HepG2 (cell line): ENCODE measurements around the gene GJC2. TPM values are rescaled to one million over a fixed set of nuclear protein-coding genes. Genes with fewer than 3 reads are reported as not detected.
A peak's percentile ranks its signal among the peaks of the same experiment; 100 is the strongest.

Experiments used
- ATAC-seq: fragments of 200-7000 bp; cut with Tn5 transposase; 3 replicates; pipeline ENCODE4 v1.9.1; 2020; ENCODE audit warnings: mild to moderate bottlenecking, moderate library complexity
- BruUV-seq: library from RNA; stranded (reverse); fragments of 400-500 nt; replicated peaks from 2 replicates; lab custom pipeline; 2021; lab: Mats Ljungman, UMichigan
- CTCF ChIA-PET: fragments of 300-600 bp; formaldehyde crosslinking; extraction: SDS; loops from one replicate; lab custom pipeline; 2021; ENCODE audit warnings: low total read pairs, inconsistent platforms, low intra/inter-chr PET ratio; lab: Yijun Ruan, JAX
- POLR2A ChIA-PET: fragments of 350-600 bp; sonication (Branson Sonifier 250); formaldehyde crosslinking; loops from one replicate; lab custom pipeline; 2020; ENCODE audit warnings: antibody characterized with exemption, inconsistent platforms; lab: Yijun Ruan, JAX
- DNase-seq: peaks from one replicate; pipeline ENCODE4 v3.0.0-alpha.2; 2015; ENCODE audit warnings: low spot score
- FAIRE-seq: peaks from 3 replicates; lab custom pipeline; 2011; peaks lifted over from hg19 to GRCh38; lab: Jason Lieb, UNC
- H2AFZ ChIP-seq: one replicate; pipeline ENCODE4 v1.6.1; 2011; ENCODE audit warnings: low read length, inconsistent platforms
- H3K27ac ChIP-seq: fragments of 300-600 bp; 3 replicates; pipeline ENCODE4 v1.8.0; 2011; ENCODE audit warnings: mixed run types, mild to moderate bottlenecking, mixed read lengths, low read length, inconsistent platforms; ENCODE audit not compliant: insufficient read depth; ENCODE audit errors: extremely low read length
- H3K27me3 ChIP-seq, 2 experiments: fragments of 200-600 bp in 1 of 2; 2 replicates in 1 of 2; 3 replicates in 1 of 2; pipeline versions ENCODE4 v1.6.0 to v1.8.0; 2011; ENCODE audit warnings: low read length in 2 of 2, mild to moderate bottlenecking in 2 of 2, moderate library complexity in 2 of 2, inconsistent platforms in 1 of 2; ENCODE audit not compliant: insufficient read depth in 2 of 2, control insufficient read depth in 1 of 2
- H3K36me3 ChIP-seq, 2 experiments: fragments of 200-600 bp in 1 of 2; replicated peaks in 1 of 2; 2 replicates in 1 of 2; 3 replicates in 1 of 2; pipeline versions ENCODE4 v1.5.1 to v1.8.0; 2011; ENCODE audit warnings: low read length in 2 of 2, inconsistent platforms in 1 of 2; ENCODE audit not compliant: insufficient read depth in 2 of 2, control insufficient read depth in 1 of 2
- H3K4me1 ChIP-seq: 2 replicates; pipeline ENCODE4 v1.5.1; 2012; ENCODE audit warnings: low read length, inconsistent platforms; ENCODE audit not compliant: insufficient read depth
- H3K4me2 ChIP-seq: 2 replicates; pipeline ENCODE4 v1.6.0; 2011; ENCODE audit warnings: low read depth, low read length, inconsistent platforms
- H3K4me3 ChIP-seq, 3 experiments: fragments of 200-600 bp in 1 of 3; sonication (generic), shearing (Covaris generic) in 1 of 3; replicated peaks in 1 of 3; 2 replicates each; pipeline ENCODE4 v1.5.1; 2011 to 2016; ENCODE audit warnings: low read length in 3 of 3, inconsistent platforms in 2 of 3, low read depth in 2 of 3, mild to moderate bottlenecking in 2 of 3, control low read depth in 1 of 3, mixed read lengths in 1 of 3; ENCODE audit not compliant: insufficient read depth in 1 of 3
- H3K79me2 ChIP-seq: one replicate; pipeline ENCODE4 v1.6.1; 2011; ENCODE audit warnings: low read length, inconsistent platforms; ENCODE audit not compliant: insufficient read depth
- H3K9ac ChIP-seq: 2 replicates; pipeline ENCODE4 v1.6.0; 2011; ENCODE audit warnings: mild to moderate bottlenecking, low read depth, low read length, inconsistent platforms; ENCODE audit not compliant: insufficient read depth
- H3K9me3 ChIP-seq: 2 replicates; pipeline ENCODE4 v1.5.1; 2012; ENCODE audit warnings: mild to moderate bottlenecking, low read length
- H4K20me1 ChIP-seq: 2 replicates; pipeline ENCODE4 v1.6.0; 2011; ENCODE audit warnings: inconsistent platforms, mild to moderate bottlenecking, low read length, moderate library complexity; ENCODE audit not compliant: insufficient read depth
- ATF6 ChIP-seq: sonication (generic); formaldehyde crosslinking; conservative IDR thresholded peaks from 2 replicates; pipeline ENCODE4 v1.4.0; 2020; ENCODE audit warnings: missing genetic modification reagents
- BHLHE40 ChIP-seq: IDR thresholded peaks from 2 replicates; pipeline ENCODE4 v1.6.1; 2011; ENCODE audit warnings: low read length, improper control_type of control experiment
- CENPT ChIP-seq: sonication (generic); formaldehyde crosslinking; IDR thresholded peaks from 2 replicates; pipeline ENCODE4 v1.8.0; 2022; ENCODE audit warnings: low read depth, mild to moderate bottlenecking, moderate library complexity, missing genetic modification reagents
- HNF4G ChIP-seq, 2 experiments: sonication (generic) in 1 of 2; formaldehyde crosslinking in 1 of 2; IDR thresholded peaks; 2 replicates each; pipeline versions ENCODE4 v1.4.0 to v1.6.1; 2011 to 2020; ENCODE audit warnings: borderline replicate concordance in 2 of 2, low read depth in 2 of 2, mild to moderate bottlenecking in 2 of 2, low read length in 1 of 2, missing genetic modification reagents in 1 of 2, moderate library complexity in 1 of 2
- HNRNPL ChIP-seq: fragments of 200-400 bp; formaldehyde crosslinking; IDR thresholded peaks from 2 replicates; pipeline ENCODE4 v1.6.1; 2017; ENCODE audit warnings: mild to moderate bottlenecking, low read depth, low read length
- RBFOX2 ChIP-seq: fragments of 200-400 bp; formaldehyde crosslinking; IDR thresholded peaks from 2 replicates; pipeline ENCODE4 v1.6.1; 2017; ENCODE audit warnings: low read depth, mild to moderate bottlenecking, low read length
- RNF219 ChIP-seq: sonication (generic); formaldehyde crosslinking; IDR thresholded peaks from 2 replicates; pipeline ENCODE4 v1.5.0; 2020; ENCODE audit warnings: mild to moderate bottlenecking, missing genetic modification reagents
- SAP130 ChIP-seq: IDR thresholded peaks from 2 replicates; pipeline ENCODE4 v1.6.1; 2016; ENCODE audit warnings: low read depth
- SMAD1 ChIP-seq: sonication (generic); formaldehyde crosslinking; IDR thresholded peaks from 2 replicates; pipeline ENCODE4 v1.4.0; 2020; ENCODE audit warnings: missing genetic modification reagents, low read depth, mild to moderate bottlenecking, borderline replicate concordance
- SOX5 ChIP-seq: IDR thresholded peaks from 2 replicates; pipeline ENCODE4 v1.6.1; 2016; ENCODE audit warnings: borderline replicate concordance
- ZBTB33 ChIP-seq: sonication (generic); formaldehyde crosslinking; IDR thresholded peaks from 2 replicates; pipeline ENCODE4 v1.4.0; 2020; ENCODE audit warnings: missing genetic modification reagents
- ZNF207 ChIP-seq: fragments of 450-650 bp; IDR thresholded peaks from 2 replicates; pipeline ENCODE4 v1.6.1; 2016; ENCODE audit warnings: antibody characterized with exemption, borderline replicate concordance
- WGBS: methylation state at CpG from one replicate; pipeline ENCODE4 v1.1.6; 2017; ENCODE audit warnings: low lambda C conversion rate; 5-methylcytosine and 5-hydroxymethylcytosine counted together
- in situ Hi-C: cut with HindIII; loops from 2 replicates; pipeline ENCODE4 v1.10.0; 2017; ENCODE audit warnings: low pct_unique_long_range_greater_than_20kb; ENCODE audit not compliant: extremely low pct_ligation_motif_present
- intact Hi-C: fragments of 100-400 bp; cut with micrococcal nuclease; formaldehyde crosslinking; loops from one replicate; pipeline ENCODE4 v1.10.0; 2022; ENCODE audit not compliant: unreplicated experiment
- polyA plus RNA-seq, 8 experiments: library from polyadenylated mRNA; depleted of rRNA in 3 of 8; stranded (reverse) in 7 of 8; unstranded in 1 of 8; fragments of >200 nt; fragmentation: Illumina TruSeq in 4 of 8; extraction: Trizol in 4 of 8; gene quantifications; 2 replicates each; pipeline versions ENCODE4 v1.2.1 to v1.2.3, GENCODE V29; 2011 to 2016; ENCODE audit warnings: low read depth in 4 of 8, missing spikeins in 1 of 8, mixed read lengths in 1 of 8; ENCODE audit not compliant: insufficient read depth in 1 of 8
- total RNA-seq, 5 experiments: library from RNA; depleted of rRNA; stranded (reverse); fragments of >200 nt; fragmentation: Illumina TruSeq; extraction: Trizol; gene quantifications; 2 replicates each; pipeline ENCODE4 v1.2.3, GENCODE V29; 2016; ENCODE audit warnings: low read depth in 1 of 5
- TF ChIP-seq, protein P1 (sequence below): sonication (generic); formaldehyde crosslinking; IDR thresholded peaks from 2 replicates; pipeline ENCODE4 v1.8.0; 2022; ENCODE audit warnings: missing genetic modification reagents, mild to moderate bottlenecking, moderate library complexity, borderline replicate concordance

The GJC2 gene
- total and polyA plus RNA-seq, 2 of the 13 experiments (the other 11 are each of a cell fraction or from before 2014, with no cell fraction given): 1.6 to 3.8 TPM

GRCh38 chr1:228148935-228149405 lies 760 bp upstream of the GJC2 start:
- Histone ChIP-seq H3K9me3 (no peaks in the 10 kb centered on the region), H3K9ac (peak overlapping the region; percentile 77), H4K20me1 (peaks cover 13% of the 10 kb centered on the region; the same call in 1 of the 2 replicates), H3K27me3 (no peaks in the 10 kb centered on the region), H2AFZ (no peak overlapping the region), H3K27ac (peak overlapping the region; percentile 73), H3K4me2 (peak overlapping the region; percentile 96), H3K79me2 (peaks cover 28% of the 10 kb centered on the region), H3K36me3 (peaks cover 2 to 17% of the 10 kb centered on the region in 2 experiments; a peak in 4 of 5 replicates), H3K4me1 (peaks cover 43% of the 10 kb centered on the region), H3K4me3 (peak overlapping the region in 2 of 3 experiments; percentile 54 to 78; a peak in 3 of 6 replicates)
- WGBS: 100% methylated on average over 1 of the region's 8 CpGs
- FAIRE-seq: no peak
- intact Hi-C loops (no loop called here), in situ Hi-C loops (no loop called here)
- ChIA-PET POLR2A (interaction anchor here (0.6 to 7.9 kb wide), 5 partner anchors 8 to 17 kb away, joined by 4 to 72 read pairs (median 5); partner anchors contain the start of genes GUK1 and IBA57), CTCF (no interaction called here)
- DNase-seq: no peak
- no peak for ATAC-seq
- BruUV-seq: no TSS peak
- TF ChIP-seq ATF6 (CRISPR knock-in tag) (no peak), RNF219 (CRISPR knock-in tag) (no peak), ZBTB33 (CRISPR knock-in tag) (no peak), SAP130 (CRISPR knock-in tag) (no peak), CENPT (no peak), SMAD1 (CRISPR knock-in tag) (0 out of 2 replicates have a peak, but pooled peaks have one; percentile 11), SOX5 (CRISPR knock-in tag) (no peak), BHLHE40 (no peak), HNRNPL (0 out of 2 replicates have a peak, but pooled peaks have one; percentile 36), ZNF207 (no peak), HNF4G (IDR thresholded peaks at IDR 0.05; ENCODE audit: borderline replicate concordance, low read depth, low read length) (no peak), HNF4G (CRISPR knock-in tag; IDR thresholded peaks at IDR 0.05; ENCODE audit: borderline replicate concordance, low read depth) (no peak), RBFOX2 (no peak)
- TF ChIP-seq, protein P1, sequence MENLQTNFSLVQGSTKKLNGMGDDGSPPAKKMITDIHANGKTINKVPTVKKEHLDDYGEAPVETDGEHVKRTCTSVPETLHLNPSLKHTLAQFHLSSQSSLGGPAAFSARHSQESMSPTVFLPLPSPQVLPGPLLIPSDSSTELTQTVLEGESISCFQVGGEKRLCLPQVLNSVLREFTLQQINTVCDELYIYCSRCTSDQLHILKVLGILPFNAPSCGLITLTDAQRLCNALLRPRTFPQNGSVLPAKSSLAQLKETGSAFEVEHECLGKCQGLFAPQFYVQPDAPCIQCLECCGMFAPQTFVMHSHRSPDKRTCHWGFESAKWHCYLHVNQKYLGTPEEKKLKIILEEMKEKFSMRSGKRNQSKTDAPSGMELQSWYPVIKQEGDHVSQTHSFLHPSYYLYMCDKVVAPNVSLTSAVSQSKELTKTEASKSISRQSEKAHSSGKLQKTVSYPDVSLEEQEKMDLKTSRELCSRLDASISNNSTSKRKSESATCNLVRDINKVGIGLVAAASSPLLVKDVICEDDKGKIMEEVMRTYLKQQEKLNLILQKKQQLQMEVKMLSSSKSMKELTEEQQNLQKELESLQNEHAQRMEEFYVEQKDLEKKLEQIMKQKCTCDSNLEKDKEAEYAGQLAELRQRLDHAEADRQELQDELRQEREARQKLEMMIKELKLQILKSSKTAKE (CRISPR knock-in tag): no peak
